GM20000 (cell line): Measurements from ENCODE around the gene CUL4A.

Experiments
- DNase-seq: peaks from one replicate; pipeline ENCODE4 v3.0.0; 2012; ENCODE audit warnings: low spot score
- TF ChIP-seq, protein P1 (sequence below): IDR thresholded peaks from 2 replicates; pipeline ENCODE4 v1.5.1; 2012; ENCODE audit warnings: mild to moderate bottlenecking, control low read depth; ENCODE audit errors: extremely low read depth, missing control alignments

CUL4A gene

DNA sequence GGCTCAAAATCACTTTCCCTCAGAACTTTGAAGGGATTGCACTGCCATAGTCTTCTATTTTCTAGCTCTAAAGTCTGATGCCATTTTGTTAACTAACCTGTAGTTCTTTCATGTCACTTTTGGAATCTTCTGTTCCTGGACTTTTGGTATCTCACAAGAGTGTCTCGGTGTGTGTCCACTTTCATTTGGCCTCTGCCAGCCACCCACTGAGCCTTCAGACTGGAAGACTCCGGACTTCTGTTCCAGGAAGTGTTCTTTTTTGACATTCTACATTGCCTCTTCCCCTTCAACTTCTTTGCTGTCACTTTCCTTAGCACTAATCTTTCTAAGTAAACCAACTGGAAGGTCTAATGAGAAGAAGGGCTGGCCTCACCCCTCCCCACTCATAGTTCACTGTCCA lies 62.6 kb downstream of the CUL4A start:
- DNase-seq: no peak
- TF ChIP-seq, protein P1, sequence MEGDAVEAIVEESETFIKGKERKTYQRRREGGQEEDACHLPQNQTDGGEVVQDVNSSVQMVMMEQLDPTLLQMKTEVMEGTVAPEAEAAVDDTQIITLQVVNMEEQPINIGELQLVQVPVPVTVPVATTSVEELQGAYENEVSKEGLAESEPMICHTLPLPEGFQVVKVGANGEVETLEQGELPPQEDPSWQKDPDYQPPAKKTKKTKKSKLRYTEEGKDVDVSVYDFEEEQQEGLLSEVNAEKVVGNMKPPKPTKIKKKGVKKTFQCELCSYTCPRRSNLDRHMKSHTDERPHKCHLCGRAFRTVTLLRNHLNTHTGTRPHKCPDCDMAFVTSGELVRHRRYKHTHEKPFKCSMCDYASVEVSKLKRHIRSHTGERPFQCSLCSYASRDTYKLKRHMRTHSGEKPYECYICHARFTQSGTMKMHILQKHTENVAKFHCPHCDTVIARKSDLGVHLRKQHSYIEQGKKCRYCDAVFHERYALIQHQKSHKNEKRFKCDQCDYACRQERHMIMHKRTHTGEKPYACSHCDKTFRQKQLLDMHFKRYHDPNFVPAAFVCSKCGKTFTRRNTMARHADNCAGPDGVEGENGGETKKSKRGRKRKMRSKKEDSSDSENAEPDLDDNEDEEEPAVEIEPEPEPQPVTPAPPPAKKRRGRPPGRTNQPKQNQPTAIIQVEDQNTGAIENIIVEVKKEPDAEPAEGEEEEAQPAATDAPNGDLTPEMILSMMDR: no peak

DNA sequence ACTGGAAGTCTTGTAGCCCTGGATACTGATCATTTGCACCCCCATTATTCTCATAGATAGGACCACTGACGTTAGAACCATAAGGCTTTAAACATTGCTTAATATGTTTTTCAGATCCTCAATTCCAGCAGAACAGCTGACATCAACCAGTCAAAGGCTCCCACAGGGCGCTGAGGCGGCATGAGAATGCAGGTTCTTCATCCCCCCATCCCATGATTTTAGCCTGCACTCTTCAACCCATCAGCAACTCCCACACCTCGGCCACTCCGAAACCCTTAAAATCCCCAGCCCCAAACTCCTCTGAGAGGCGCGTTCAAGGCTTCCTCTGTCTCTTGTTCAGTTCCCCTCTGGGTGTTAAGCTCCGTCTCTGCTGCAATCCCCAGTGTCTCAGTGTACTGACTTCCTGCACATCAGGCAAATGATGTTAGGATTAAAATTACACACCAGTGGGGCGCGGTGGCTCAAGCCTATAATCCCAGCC lies 63.3 kb downstream of the CUL4A start:
- TF ChIP-seq, protein P1: no peak
- DNase-seq: no peak

DNA sequence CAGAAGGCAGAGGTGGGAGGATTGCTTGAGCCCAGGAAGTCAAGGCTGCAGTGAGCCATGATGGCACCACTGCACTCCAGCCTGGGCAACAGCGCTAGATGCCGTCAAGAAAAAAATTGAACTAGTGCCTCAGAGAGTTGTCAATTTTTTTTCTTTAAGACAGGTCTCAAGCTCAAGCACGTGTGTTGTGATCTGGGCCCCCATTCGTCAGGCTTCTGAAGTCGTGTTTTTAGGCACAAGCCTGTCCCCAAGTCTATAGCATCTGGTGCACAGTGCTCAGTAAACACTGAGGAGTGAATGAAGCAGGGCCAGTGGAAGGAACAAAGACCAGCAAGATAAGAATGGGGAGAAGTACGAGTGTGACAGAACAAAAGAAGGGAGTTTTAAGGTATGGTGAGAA lies 63.9 kb downstream of the CUL4A start:
- no peak for DNase-seq
- TF ChIP-seq, protein P1: no peak

DNA sequence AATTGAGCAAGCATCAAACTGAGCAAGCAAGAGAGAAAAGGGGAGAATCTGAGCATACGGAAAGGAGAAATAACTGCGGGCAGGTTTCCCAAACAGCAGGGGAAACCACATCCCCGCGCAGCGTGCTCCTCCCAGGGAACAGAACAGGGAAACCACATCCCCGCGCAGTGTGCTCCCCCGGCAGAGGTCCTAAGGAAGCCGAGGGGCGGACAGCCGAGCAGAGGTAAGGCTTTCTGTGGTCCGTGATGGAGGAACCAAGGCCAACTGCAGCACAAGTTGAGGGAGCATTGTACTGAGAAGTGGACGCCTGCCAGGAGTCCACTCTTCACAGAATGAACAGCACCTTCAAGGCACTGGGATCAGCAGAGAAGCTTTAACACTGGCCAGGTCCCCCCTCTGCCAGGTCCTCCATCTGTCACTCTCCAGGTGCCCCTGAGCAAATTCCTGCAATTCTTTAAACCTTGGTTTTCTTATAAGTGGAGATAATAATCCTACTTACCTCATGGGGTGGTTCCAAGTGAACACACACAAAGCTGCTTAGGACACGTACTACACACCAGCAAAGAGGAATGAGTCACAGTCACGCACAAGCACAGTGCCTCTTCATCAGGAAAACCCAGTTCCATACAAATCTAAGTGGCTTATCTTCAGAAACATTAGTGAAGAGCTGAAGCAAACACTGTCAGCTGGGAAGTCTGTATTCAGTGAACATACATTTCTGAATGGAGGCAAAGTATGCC lies 64.6 kb downstream of the CUL4A start:
- TF ChIP-seq, protein P1: no peak
- no peak for DNase-seq

DNA sequence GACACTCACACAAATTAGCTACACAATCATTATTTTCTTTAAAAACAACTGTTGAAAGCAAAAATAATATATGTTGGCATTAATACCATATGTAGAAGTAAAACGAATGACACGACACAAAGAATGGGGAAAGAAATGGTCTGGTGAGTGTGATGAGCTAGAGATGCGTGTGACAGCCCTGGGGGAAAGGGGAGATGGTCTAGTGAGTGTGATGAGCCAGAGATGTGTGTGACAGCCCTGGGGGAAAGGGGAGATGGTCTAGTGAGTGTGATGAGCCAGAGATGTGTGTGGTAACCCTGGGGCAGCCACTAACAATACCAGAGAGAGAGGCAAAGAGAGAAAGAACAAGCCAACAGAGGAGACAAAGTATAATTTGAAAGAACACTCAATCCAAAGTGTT lies 65.3 kb downstream of the CUL4A start:
- TF ChIP-seq, protein P1: no peak
- DNase-seq: no peak

DNA sequence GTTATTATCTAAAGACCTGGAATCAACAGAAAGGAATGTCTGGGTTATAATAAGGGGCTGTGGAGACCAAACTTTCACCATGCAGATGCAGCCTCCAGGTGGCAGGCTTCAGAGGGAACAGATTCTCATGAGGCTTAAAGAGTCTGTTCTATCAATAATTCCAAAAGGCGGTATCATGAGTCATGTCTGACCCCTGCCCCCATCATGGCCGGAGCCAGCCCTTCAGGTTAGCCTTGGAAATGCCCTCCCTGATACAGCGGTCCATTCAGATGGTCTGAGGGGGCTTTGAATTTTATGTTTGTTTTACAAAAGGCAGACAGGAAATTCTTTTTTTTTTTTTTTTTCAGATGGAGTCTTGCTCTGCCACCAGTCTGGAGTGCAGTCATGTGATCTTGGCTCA lies 66.0 kb downstream of the CUL4A start:
- DNase-seq: peak; percentile 29
- TF ChIP-seq, protein P1: peak; percentile 15

DNA sequence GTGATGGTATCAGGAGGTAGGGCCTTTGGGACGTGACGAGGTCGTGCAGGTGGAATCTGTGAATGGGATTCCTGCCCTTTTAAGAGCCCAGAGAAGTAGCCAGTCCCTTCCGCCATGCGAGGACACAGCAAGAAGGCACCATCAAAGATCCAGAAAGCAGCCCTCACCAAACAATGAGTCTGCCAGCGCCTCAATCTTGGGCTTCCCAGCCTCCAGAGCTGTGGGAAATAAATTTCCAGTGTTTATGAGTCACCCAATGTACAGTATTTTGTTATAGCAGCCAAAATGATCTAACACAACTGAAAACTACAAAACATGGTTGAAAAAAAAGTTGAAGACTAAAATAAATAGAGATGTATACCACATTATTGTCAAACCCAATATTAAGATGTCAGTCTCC lies 70.7 kb downstream of the CUL4A start:
- DNase-seq: no peak
- TF ChIP-seq, protein P1: no peak
